RWPE2 (cell line): ENCODE data around the gene PLCH1.

Experiments
- ATAC-seq: fragments of 200-7000 bp; cut with Tn5 transposase; 3 replicates; pipeline ENCODE4 v1.9.1; 2021; ENCODE audit warnings: low read depth
- DNase-seq: peaks from one replicate; pipeline ENCODE4 v3.0.0-alpha.2; 2020; ENCODE audit warnings: low spot score
- H3K27ac ChIP-seq: fragments of 450-650 bp; 2 replicates; pipeline ENCODE4 v1.5.1; 2017; ENCODE audit warnings: mild to moderate bottlenecking; ENCODE audit not compliant: poor library complexity, severe bottlenecking
- H3K27me3 ChIP-seq: fragments of 250-450 bp; sonication (Bioruptor Pico); 2 replicates; pipeline ENCODE4 v1.5.1; 2021; ENCODE audit warnings: mild to moderate bottlenecking, moderate library complexity; ENCODE audit not compliant: insufficient read depth, poor library complexity, severe bottlenecking
- H3K36me3 ChIP-seq: fragments of 250-450 bp; sonication (Bioruptor Pico); 2 replicates; pipeline ENCODE4 v1.5.1; 2020; ENCODE audit warnings: low read depth, mild to moderate bottlenecking, moderate library complexity
- H3K4me1 ChIP-seq: fragments of 250-450 bp; sonication (Bioruptor Pico); 2 replicates; pipeline ENCODE4 v1.5.1; 2021; ENCODE audit warnings: mild to moderate bottlenecking, moderate library complexity; ENCODE audit not compliant: insufficient read depth, poor library complexity, severe bottlenecking
- H3K4me3 ChIP-seq: fragments of 250-450 bp; sonication (Bioruptor Pico); 2 replicates; pipeline ENCODE4 v1.5.1; 2021; ENCODE audit warnings: mild to moderate bottlenecking, moderate library complexity; ENCODE audit not compliant: severe bottlenecking
- H3K9me3 ChIP-seq: fragments of 250-450 bp; sonication (Bioruptor Pico); 2 replicates; pipeline ENCODE4 v1.5.1; 2021; ENCODE audit warnings: mild to moderate bottlenecking, moderate library complexity; ENCODE audit not compliant: severe bottlenecking
- TF ChIP-seq, protein P1 (sequence below): fragments of 450-650 bp; IDR thresholded peaks from one replicate; pipeline ENCODE4 v1.5.1; 2017; ENCODE audit warnings: mild to moderate bottlenecking, moderate library complexity; ENCODE audit not compliant: poor library complexity, severe bottlenecking

Gene PLCH1

DNA sequence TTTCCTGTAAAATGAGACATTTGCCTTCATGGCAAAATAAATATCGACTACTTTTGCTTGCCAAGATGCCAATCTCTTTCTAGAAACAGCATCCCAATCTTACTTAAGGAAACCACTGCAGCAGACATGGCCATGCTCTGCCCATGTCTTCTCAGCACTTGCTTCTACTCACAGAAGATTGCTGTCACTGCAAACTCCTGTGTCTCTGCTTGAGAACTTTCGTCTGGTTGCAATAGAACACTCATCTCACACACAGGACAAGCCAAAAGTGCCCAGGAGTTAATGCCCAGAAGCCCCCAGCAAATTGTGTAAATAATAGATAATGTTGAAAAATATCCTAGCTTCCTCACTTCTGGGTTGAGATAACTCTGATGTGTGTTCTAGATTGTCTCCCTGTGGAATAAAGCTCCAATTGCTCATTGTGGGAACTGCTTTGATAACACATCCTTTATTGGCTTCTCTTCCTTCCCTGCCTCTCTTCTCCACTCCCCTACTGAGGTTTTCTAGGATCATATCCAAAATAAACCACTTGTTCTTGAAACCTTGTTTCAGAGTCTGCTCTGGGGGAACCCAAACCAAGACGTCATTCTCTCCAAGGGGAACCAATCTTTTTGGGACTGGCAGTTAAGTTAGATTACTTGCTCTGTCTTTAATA is 295.1 kb downstream of the PLCH1 start:
- no peak overlapping the region for H3K4me3 ChIP-seq
- no peaks in the 10 kb centered on the region for H3K36me3 ChIP-seq
- H3K27me3 ChIP-seq = no peaks in the 10 kb centered on the region
- DNase-seq (no peak), ATAC-seq (no peak)
- H3K27ac ChIP-seq = no peak overlapping the region
- H3K4me1 ChIP-seq = no peaks in the 10 kb centered on the region
- TF ChIP-seq, protein P1, sequence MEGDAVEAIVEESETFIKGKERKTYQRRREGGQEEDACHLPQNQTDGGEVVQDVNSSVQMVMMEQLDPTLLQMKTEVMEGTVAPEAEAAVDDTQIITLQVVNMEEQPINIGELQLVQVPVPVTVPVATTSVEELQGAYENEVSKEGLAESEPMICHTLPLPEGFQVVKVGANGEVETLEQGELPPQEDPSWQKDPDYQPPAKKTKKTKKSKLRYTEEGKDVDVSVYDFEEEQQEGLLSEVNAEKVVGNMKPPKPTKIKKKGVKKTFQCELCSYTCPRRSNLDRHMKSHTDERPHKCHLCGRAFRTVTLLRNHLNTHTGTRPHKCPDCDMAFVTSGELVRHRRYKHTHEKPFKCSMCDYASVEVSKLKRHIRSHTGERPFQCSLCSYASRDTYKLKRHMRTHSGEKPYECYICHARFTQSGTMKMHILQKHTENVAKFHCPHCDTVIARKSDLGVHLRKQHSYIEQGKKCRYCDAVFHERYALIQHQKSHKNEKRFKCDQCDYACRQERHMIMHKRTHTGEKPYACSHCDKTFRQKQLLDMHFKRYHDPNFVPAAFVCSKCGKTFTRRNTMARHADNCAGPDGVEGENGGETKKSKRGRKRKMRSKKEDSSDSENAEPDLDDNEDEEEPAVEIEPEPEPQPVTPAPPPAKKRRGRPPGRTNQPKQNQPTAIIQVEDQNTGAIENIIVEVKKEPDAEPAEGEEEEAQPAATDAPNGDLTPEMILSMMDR = no peak
- H3K9me3 ChIP-seq = no peaks in the 10 kb centered on the region

DNA sequence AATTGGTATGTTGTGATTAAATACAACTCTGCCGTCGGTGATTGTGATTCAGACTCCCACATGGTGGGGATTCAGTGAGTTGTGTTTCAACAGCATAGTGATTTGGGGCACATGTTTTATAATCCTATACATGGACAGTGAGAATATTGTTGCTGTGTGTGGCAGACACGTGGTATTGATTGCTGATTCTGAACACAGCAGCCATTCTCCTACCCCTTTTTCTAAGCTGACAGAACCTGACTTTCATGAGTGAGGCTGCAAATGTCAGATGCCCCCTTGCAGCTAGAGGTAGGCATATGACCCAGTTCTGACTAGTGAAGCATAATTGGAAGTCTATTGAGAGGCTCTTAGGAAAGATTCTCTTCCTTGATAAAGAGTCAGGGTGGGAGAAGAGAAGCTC is 296.3 kb downstream of the PLCH1 start:
- no peaks in the 10 kb centered on the region for H3K36me3 ChIP-seq
- no peak overlapping the region for H3K4me3 ChIP-seq
- H3K27me3 ChIP-seq = no peaks in the 10 kb centered on the region
- no peaks in the 10 kb centered on the region for H3K9me3 ChIP-seq
- no peak for DNase-seq
- no peak for ATAC-seq
- H3K4me1 ChIP-seq = no peaks in the 10 kb centered on the region
- H3K27ac ChIP-seq = no peak overlapping the region
- TF ChIP-seq, protein P1 = no peak

DNA sequence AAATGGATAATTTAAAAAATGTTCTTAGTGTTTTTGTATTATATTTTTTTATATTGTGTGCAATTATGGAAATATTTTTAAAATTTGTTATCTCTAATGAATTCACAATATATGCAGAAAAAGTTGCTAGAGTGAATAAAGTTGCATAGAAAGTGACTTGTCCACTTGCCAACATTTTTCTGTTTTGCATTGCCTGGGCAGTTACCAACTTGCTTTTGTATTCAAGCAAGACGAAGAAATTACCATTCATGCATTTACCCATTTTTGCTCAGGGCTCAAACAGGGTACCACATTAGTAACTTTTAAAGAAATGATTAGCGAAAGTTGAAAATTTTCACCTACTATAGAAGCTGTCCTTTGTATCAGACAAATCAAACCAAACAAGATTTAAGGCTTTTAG is 298.5 kb downstream of the PLCH1 start:
- TF ChIP-seq, protein P1 = no peak
- DNase-seq = no peak

DNA sequence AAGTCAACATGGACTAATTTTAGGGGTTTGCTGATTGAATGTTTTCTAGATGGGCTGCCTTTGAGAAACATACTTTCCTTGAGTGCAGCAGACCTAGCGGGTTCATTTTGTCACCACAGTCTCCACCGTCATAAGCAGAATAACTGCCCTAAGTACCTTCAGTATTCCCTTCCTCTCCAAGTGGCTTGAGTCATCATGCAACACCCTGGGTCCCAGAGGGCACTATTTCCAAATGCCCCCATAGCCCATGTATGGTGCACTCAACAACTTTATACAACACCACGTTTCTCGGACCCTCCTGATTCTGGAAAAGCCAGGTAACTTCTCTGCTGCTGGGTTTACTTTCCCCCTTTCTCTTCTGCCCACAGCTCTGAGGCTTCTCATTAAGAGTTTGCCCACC is 300.1 kb downstream of the PLCH1 start:
- no peak for ATAC-seq
- Histone ChIP-seq H3K4me3 (no peak overlapping the region), H3K36me3 (no peaks in the 10 kb centered on the region), H3K4me1 (peaks cover 4% of the 10 kb centered on the region), H3K27me3 (no peaks in the 10 kb centered on the region), H3K27ac (no peak overlapping the region), H3K9me3 (no peaks in the 10 kb centered on the region)
- TF ChIP-seq, protein P1 = no peak
- DNase-seq = no peak

More for the DNA sequence above, 298.5 kb downstream of the PLCH1 start:
- no peaks in the 10 kb centered on the region for H3K9me3 ChIP-seq
- no peak overlapping the region for H3K4me3 ChIP-seq
- no peak for ATAC-seq
- no peaks in the 10 kb centered on the region for H3K36me3 ChIP-seq
- H3K27me3 ChIP-seq = no peaks in the 10 kb centered on the region
- no peak overlapping the region for H3K27ac ChIP-seq
- peaks cover 4% of the 10 kb centered on the region for H3K4me1 ChIP-seq

DNA sequence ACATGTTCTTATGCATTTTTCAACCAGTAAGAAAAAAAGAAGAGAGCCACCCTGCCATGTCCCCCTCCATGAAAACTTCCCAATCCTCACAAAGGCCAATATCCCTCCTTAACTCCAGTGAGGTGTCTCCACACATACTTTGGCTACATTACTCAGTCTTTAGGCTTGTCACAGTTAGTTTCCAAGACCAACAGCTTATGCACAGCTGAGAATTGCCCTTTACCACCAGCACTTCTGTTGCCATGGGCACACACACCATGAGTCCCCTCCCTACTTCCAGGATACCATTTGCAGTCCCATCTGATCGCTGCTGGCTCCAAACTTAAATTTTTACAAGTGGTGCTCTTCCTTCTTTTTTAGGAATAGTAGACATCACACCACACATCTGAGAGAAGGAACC is 301.1 kb downstream of the PLCH1 start:
- no peaks in the 10 kb centered on the region for H3K36me3 ChIP-seq
- H3K27ac ChIP-seq = no peak overlapping the region
- no peaks in the 10 kb centered on the region for H3K27me3 ChIP-seq
- ATAC-seq (no peak), DNase-seq (no peak)
- no peak overlapping the region for H3K4me3 ChIP-seq
- H3K4me1 ChIP-seq = peaks cover 4% of the 10 kb centered on the region
- TF ChIP-seq, protein P1 = no peak
- H3K9me3 ChIP-seq = no peaks in the 10 kb centered on the region
